CD4-positive, alpha-beta memory T cell (primary cell): ENCODE results near the gene CSDE1. TPM values are rescaled to one million over a fixed set of nuclear protein-coding genes. Genes with fewer than 3 reads are reported as not detected.
A peak's percentile ranks its signal among the peaks of the same experiment; 100 is the strongest.

Experiments used
- CTCF ChIA-PET: fragments of 350-600 bp; sonication (Branson Sonifier 250); formaldehyde crosslinking; loops from one replicate; lab custom pipeline; 2021; ENCODE audit warnings: inconsistent platforms; ENCODE audit not compliant: partially characterized antibody; lab: Charles Lee
- POLR2A ChIA-PET: fragments of 350-600 bp; sonication (Branson Sonifier 250); formaldehyde crosslinking; loops from one replicate; lab custom pipeline; 2021; ENCODE audit not compliant: partially characterized antibody; lab: Charles Lee
- DNase-seq, 5 donors: peaks; one replicate each; pipeline versions ENCODE4 v3.0.0 to v3.0.0-alpha.2; 2020 to 2022; ENCODE audit warnings: mixed read lengths in 1 of 5
- H3K27ac ChIP-seq: one replicate; pipeline ENCODE4 v1.7.0; 2013; ENCODE audit warnings: low read depth, low read length
- H3K27me3 ChIP-seq: 2 replicates; pipeline ENCODE4 v1.7.0; 2013; ENCODE audit warnings: mild to moderate bottlenecking, low read length, moderate library complexity; ENCODE audit not compliant: insufficient read depth
- H3K36me3 ChIP-seq: 2 replicates; pipeline ENCODE4 v1.7.0; 2013; ENCODE audit warnings: mild to moderate bottlenecking, low read length, moderate library complexity; ENCODE audit not compliant: insufficient read depth
- H3K4me1 ChIP-seq: 2 replicates; pipeline ENCODE4 v1.7.0; 2013; ENCODE audit warnings: mild to moderate bottlenecking, low read length, moderate library complexity; ENCODE audit not compliant: insufficient read depth
- H3K4me3 ChIP-seq, 2 donors: one replicate each; pipeline ENCODE4 v1.7.0; 2013; ENCODE audit warnings: low read length in 2 of 2, mild to moderate bottlenecking in 1 of 2
- H3K9me3 ChIP-seq, 2 donors: one replicate each; pipeline ENCODE4 v1.7.0; 2013; ENCODE audit warnings: low read length in 2 of 2, control low read depth in 1 of 2; ENCODE audit not compliant: control insufficient read depth in 1 of 2
- H3K27ac Mint-ChIP-seq, 7 donors: one replicate each; pipeline ENCODE4 v1.8.0; 2020 to 2021; ENCODE audit warnings: mixed read lengths in 7 of 7, mild to moderate bottlenecking in 6 of 7, inconsistent platforms in 3 of 7, moderate library complexity in 3 of 7
- H3K27me3 Mint-ChIP-seq, 2 donors: one replicate each; pipeline ENCODE4 v1.8.0; 2020 to 2021; ENCODE audit warnings: mixed read lengths in 2 of 2
- H3K36me3 Mint-ChIP-seq, 2 donors: one replicate each; pipeline ENCODE4 v1.8.0; 2020 to 2021; ENCODE audit warnings: mixed read lengths in 2 of 2, inconsistent platforms in 1 of 2, mild to moderate bottlenecking in 1 of 2
- H3K4me1 Mint-ChIP-seq, 4 donors: one replicate each; pipeline ENCODE4 v1.8.0; 2020 to 2021; ENCODE audit warnings: mixed read lengths in 4 of 4, mild to moderate bottlenecking in 1 of 4
- H3K4me3 Mint-ChIP-seq, 8 donors: one replicate each; pipeline ENCODE4 v1.8.0; 2020 to 2021; ENCODE audit warnings: mixed read lengths in 8 of 8, mild to moderate bottlenecking in 7 of 8, moderate library complexity in 6 of 8, inconsistent platforms in 3 of 8
- H3K9me3 Mint-ChIP-seq, 8 donors: one replicate each; pipeline ENCODE4 v1.8.0; 2020 to 2021; ENCODE audit warnings: mixed read lengths in 8 of 8, mild to moderate bottlenecking in 5 of 8, inconsistent platforms in 3 of 8, moderate library complexity in 1 of 8
- intact Hi-C: fragments of 100-400 bp; cut with micrococcal nuclease; formaldehyde crosslinking; loops from one replicate; pipeline ENCODE4 v1.15.1; 2023
- polyA plus RNA-seq, 2 donors: library from polyadenylated mRNA; unstranded; fragments of 300-500 nt; fragmentation: Illumina TruSeq; gene quantifications; one replicate each; pipeline ENCODE4 v1.2.3, GENCODE V29; 2021
- total RNA-seq, 2 experiments: library from RNA; stranded (reverse); gene quantifications; one replicate each; pipeline ENCODE4 v1.2.3, GENCODE V29; 2021

CSDE1 gene
- total and polyA plus RNA-seq, 4 experiments from 2014 or later: 391 to 559 (median 487) TPM

GRCh38 chr1:114669562-114670082, 88.2 kb downstream of the CSDE1 start, which contains the start of gene DENND2C:
TSS of gene DENND2C (minus strand) at chr1:114670049. CDS start at chr1:114625984, 44,065 bp downstream.
- Mint-ChIP-seq H3K27me3 (peaks cover 5 to 7% of the 10 kb centered on the region in 2 donors), H3K9me3 (no peaks in the 10 kb centered on the region), H3K4me3 (peak within 1 kb of the TSS; percentile 94 to 98 (median 96)), H3K4me1 (peaks cover 6 to 14% (median 10%) of the 10 kb centered on the region in 4 donors), H3K27ac (peak within 1 kb of the TSS; percentile 81 to 95 (median 91)), H3K36me3 (peaks cover 0 to 2% of the 10 kb centered on the region in 2 donors)
- Histone ChIP-seq H3K4me1 (peaks cover 7% of the 10 kb centered on the region), H3K27me3 (no peaks in the 10 kb centered on the region), H3K27ac (peak within 1 kb of the TSS; percentile 49), H3K9me3 (no peaks in the 10 kb centered on the region), H3K4me3 (peak within 1 kb of the TSS; percentile 42 to 76), H3K36me3 (no peaks in the 10 kb centered on the region)
- POLR2A ChIA-PET: interaction anchor here (0.9 to 1.7 kb wide), 4 partner anchors 47 to 323 kb away, joined by 3 to 8 read pairs (median 5); partner anchors contain the start of genes CSDE1 and NRAS
- CTCF ChIA-PET: interaction anchor here (0.8 to 1.0 kb wide), 2 partner anchors 37 to 323 kb away, joined by 3 to 4 read pairs; no protein-coding TSS in a partner anchor
- intact Hi-C loops: loop anchor here (1.0 to 2.0 kb wide), 4 partner anchors 47 to 323 kb away; partner anchors contain the start of genes BCAS2, NRAS and TRIM33
- no peak for DNase-seq

DNA sequence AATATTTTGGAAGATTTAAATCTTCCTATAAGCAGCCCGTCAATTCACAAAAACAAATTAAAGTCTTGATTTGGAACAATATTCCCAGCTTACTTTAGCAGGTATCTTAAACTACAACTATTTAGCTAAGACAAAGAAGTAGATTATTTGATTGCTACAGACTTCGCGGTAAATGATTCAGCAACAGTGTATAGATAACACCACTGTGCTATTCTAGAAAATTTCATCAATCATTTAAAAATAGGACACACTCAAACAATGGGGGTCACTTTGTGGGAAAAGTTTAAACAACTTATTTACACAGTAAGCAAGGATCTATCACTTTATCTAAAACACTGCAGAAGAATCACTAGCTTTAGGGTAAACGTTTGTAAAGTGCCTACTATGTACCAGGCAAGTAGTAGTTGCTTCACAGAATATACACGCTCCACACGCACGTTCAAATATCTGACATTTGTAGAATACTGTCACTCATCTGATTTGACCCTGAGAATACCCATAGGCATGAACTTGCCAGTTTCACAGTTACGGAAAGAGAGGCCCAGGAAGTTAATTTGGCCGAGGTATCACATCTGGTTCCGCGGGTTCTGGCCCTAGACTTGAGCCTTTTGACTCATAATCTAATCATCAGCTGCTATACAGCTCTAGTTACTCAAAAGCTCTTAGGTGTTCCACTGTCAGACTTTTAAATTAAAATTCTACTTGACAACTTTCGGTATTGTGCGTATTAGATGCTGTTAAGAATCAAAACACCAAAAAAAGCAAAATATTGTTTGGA, 88.8 kb downstream of the CSDE1 start:
- Histone ChIP-seq H3K9me3 (no peaks in the 10 kb centered on the region), H3K36me3 (no peaks in the 10 kb centered on the region), H3K27me3 (no peaks in the 10 kb centered on the region), H3K4me3 (peak overlapping the region; percentile 42 to 76), H3K4me1 (peaks cover 7% of the 10 kb centered on the region), H3K27ac (peak overlapping the region; percentile 49)
- Mint-ChIP-seq H3K36me3 (peaks cover 0 to 2% of the 10 kb centered on the region in 2 donors), H3K27me3 (peaks cover 4 to 5% of the 10 kb centered on the region in 2 donors), H3K4me3 (peak overlapping the region; percentile 94 to 98 (median 96)), H3K27ac (peak overlapping the region; percentile 16 to 81 (median 74)), H3K9me3 (no peaks in the 10 kb centered on the region), H3K4me1 (peaks cover 6 to 14% (median 10%) of the 10 kb centered on the region in 4 donors)
- CTCF ChIA-PET: interaction anchor here (0.8 to 1.0 kb wide), 2 partner anchors 38 to 322 kb away, joined by 3 to 4 read pairs; no protein-coding TSS in a partner anchor
- intact Hi-C loops: no loop called here
- POLR2A ChIA-PET: interaction anchor here (0.9 to 1.7 kb wide), 4 partner anchors 48 to 322 kb away, joined by 3 to 8 read pairs (median 5); partner anchors contain the start of genes CSDE1 and NRAS
- DNase-seq: no peak

DNA sequence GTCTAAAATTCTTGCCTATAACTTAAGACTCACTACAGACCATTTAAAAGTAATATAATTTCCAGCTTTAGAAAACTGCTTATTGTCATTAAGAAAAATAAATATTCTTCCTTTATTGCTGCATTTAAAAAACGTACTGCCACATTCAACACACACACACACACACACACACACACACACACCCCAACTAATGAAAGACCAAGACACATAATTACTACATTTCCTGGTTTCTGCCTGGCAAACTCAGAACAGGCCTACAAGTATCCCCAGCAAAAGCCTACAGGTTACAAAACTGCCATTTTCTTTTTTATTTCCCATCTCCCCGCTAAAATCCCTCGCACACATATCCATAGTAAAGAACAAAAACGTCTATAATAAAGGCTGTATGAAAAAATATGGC, 89.4 kb downstream of the CSDE1 start:
- Mint-ChIP-seq H3K4me3 (peak overlapping the region in 2 of 8 donors; percentile 5 to 46), H3K9me3 (no peaks in the 10 kb centered on the region), H3K27me3 (peaks cover 4 to 5% of the 10 kb centered on the region in 2 donors), H3K4me1 (peaks cover 6 to 14% (median 10%) of the 10 kb centered on the region in 4 donors), H3K27ac (no peak overlapping the region), H3K36me3 (peaks cover 0 to 2% of the 10 kb centered on the region in 2 donors)
- Histone ChIP-seq H3K36me3 (no peaks in the 10 kb centered on the region), H3K4me1 (peaks cover 7% of the 10 kb centered on the region), H3K9me3 (no peaks in the 10 kb centered on the region), H3K27me3 (no peaks in the 10 kb centered on the region), H3K27ac (no peak overlapping the region), H3K4me3 (no peak overlapping the region)
- intact Hi-C loops: no loop called here
- CTCF ChIA-PET: interaction anchor here (1.6 kb wide), 1 partner anchor 322 kb away, joined by 4 read pairs; no protein-coding TSS in a partner anchor
- POLR2A ChIA-PET: no interaction called here
- DNase-seq: no peak

DNA sequence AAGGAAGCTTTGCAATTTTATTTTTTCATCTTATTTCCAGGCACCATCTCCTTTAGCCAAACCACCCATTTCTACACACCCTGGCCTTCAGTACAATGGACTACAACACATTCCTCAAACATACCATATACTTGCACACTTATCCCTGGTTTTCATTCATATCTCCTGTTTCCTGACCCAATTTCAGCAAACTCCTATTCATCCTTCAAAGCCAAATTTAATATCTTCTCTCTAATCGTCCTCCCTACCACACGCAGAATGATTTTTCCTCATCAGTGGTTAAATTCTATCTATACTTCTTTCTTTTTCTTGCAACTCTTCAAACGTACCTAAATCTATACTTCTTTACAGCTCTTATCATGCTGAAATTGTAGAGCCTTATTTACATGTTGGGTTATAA, 90.8 kb downstream of the CSDE1 start:
- H3K9me3 Mint-ChIP-seq: no peaks in the 10 kb centered on the region
- DNase-seq: no peak
- Histone ChIP-seq H3K9me3 (no peaks in the 10 kb centered on the region), H3K4me1 (peaks cover 7% of the 10 kb centered on the region), H3K27ac (no peak overlapping the region), H3K4me3 (no peak overlapping the region), H3K36me3 (no peaks in the 10 kb centered on the region), H3K27me3 (no peaks in the 10 kb centered on the region)
- H3K4me3 Mint-ChIP-seq: no peak overlapping the region
- H3K4me1 Mint-ChIP-seq: peaks cover 6 to 14% (median 10%) of the 10 kb centered on the region in 4 donors
- ChIA-PET POLR2A (no interaction called here), CTCF (interaction anchor here (1.6 kb wide), 1 partner anchor 320 kb away, joined by 4 read pairs; no protein-coding TSS in a partner anchor)
- intact Hi-C loops: no loop called here
- peaks cover 0 to 2% of the 10 kb centered on the region in 2 donors for H3K36me3 Mint-ChIP-seq
- H3K27ac Mint-ChIP-seq: no peak overlapping the region
- H3K27me3 Mint-ChIP-seq: peaks cover 4 to 5% of the 10 kb centered on the region in 2 donors

Other genes with a start within 250 kb of the CSDE1 start
- gene TRIM33, start 246.8 kb downstream of the CSDE1 start, total RNA-seq: 10 to 100 TPM; 50.6 to 54.4 TPM
- gene TRIM33, start 246.8 kb downstream of the CSDE1 start, polyA plus RNA-seq: 10 to 100 TPM; 26.8 to 33.6 TPM
- 10 to 100 TPM; 33.9 to 40.8 TPM for gene BCAS2, start 176.4 kb downstream of the CSDE1 start, total RNA-seq
- gene BCAS2, start 176.4 kb downstream of the CSDE1 start, polyA plus RNA-seq: 100 to 1,000 TPM in 1 of 2 donors, 10 to 100 TPM in 1; 93.4 to 159 TPM
- under 1 TPM; 0.76 to 0.78 TPM for gene DENND2C, start 87.9 kb downstream of the CSDE1 start, total RNA-seq
- gene DENND2C, start 87.9 kb downstream of the CSDE1 start, polyA plus RNA-seq: under 1 TPM; 0.45 to 0.56 TPM
- not detected for gene AMPD1, start 62.4 kb downstream of the CSDE1 start, total RNA-seq
- not detected for gene AMPD1, start 62.4 kb downstream of the CSDE1 start, polyA plus RNA-seq
- 10 to 100 TPM; 22.0 to 22.3 TPM for gene NRAS, start 41.2 kb downstream of the CSDE1 start, total RNA-seq
- 10 to 100 TPM; 18.0 to 29.3 TPM for gene NRAS, start 41.2 kb downstream of the CSDE1 start, polyA plus RNA-seq
- 10 to 100 TPM; 66.6 to 67.1 TPM for gene SIKE1, start 22.7 kb upstream of the CSDE1 start, total RNA-seq
- gene SIKE1, start 22.7 kb upstream of the CSDE1 start, polyA plus RNA-seq: 10 to 100 TPM; 35.4 to 36.8 TPM
- gene SYCP1, start 96.9 kb upstream of the CSDE1 start, total RNA-seq: not detected
- gene SYCP1, start 96.9 kb upstream of the CSDE1 start, polyA plus RNA-seq: not detected